Neural progenitor cell (in vitro differentiated cells): ENCODE data around the gene POU6F2.

Source experiments
- EZH2phosphoT487 ChIP-seq: fragments of 200-600 bp; sonication (generic); IDR thresholded peaks from 2 replicates; pipeline ENCODE4 v1.6.1; 2017; ENCODE audit warnings: antibody characterized with exemption
- TF ChIP-seq, protein P1 (sequence below): fragments of 200-600 bp; sonication (generic); IDR thresholded peaks from 2 replicates; pipeline ENCODE4 v1.5.1; 2017; ENCODE audit warnings: antibody characterized with exemption, mild to moderate bottlenecking

- TF ChIP-seq, protein P1, sequence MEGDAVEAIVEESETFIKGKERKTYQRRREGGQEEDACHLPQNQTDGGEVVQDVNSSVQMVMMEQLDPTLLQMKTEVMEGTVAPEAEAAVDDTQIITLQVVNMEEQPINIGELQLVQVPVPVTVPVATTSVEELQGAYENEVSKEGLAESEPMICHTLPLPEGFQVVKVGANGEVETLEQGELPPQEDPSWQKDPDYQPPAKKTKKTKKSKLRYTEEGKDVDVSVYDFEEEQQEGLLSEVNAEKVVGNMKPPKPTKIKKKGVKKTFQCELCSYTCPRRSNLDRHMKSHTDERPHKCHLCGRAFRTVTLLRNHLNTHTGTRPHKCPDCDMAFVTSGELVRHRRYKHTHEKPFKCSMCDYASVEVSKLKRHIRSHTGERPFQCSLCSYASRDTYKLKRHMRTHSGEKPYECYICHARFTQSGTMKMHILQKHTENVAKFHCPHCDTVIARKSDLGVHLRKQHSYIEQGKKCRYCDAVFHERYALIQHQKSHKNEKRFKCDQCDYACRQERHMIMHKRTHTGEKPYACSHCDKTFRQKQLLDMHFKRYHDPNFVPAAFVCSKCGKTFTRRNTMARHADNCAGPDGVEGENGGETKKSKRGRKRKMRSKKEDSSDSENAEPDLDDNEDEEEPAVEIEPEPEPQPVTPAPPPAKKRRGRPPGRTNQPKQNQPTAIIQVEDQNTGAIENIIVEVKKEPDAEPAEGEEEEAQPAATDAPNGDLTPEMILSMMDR, result no peak
- TF ChIP-seq EZH2phosphoT487, result no peak
Measured at GRCh38 chr7:39233851-39234529, 256.3 kb downstream of the POU6F2 start.
